Myocyte (in vitro differentiated cells): ENCODE data around the gene NOCT. TPM values are rescaled to one million over a fixed set of nuclear protein-coding genes. Genes with fewer than 3 reads are reported as not detected.
"Not testable (repeated sequence)": the region's sequence is repeated elsewhere in the genome, so short reads cannot be mapped to it uniquely, and the experiment has no call there.

Source experiments
- DNase-seq: peaks from one replicate; pipeline ENCODE4 v3.0.0-alpha.2; 2012; ENCODE audit warnings: low read depth
- polyA plus RNA-seq: library from polyadenylated mRNA; unstranded; fragments of >200 nt; gene quantifications from one replicate; pipeline ENCODE4 v1.2.1, GENCODE V29; 2012; ENCODE audit warnings: missing spikeins
- total RNA-seq: library from RNA; depleted of rRNA; stranded (reverse); fragments of >200 nt; gene quantifications from 2 replicates; pipeline ENCODE4 v1.2.3, GENCODE V29; 2014

NOCT gene, protein sequence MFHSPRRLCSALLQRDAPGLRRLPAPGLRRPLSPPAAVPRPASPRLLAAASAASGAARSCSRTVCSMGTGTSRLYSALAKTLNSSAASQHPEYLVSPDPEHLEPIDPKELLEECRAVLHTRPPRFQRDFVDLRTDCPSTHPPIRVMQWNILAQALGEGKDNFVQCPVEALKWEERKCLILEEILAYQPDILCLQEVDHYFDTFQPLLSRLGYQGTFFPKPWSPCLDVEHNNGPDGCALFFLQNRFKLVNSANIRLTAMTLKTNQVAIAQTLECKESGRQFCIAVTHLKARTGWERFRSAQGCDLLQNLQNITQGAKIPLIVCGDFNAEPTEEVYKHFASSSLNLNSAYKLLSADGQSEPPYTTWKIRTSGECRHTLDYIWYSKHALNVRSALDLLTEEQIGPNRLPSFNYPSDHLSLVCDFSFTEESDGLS
- total RNA-seq: 12.9 and 24.0 TPM in 2 replicates
- 11.8 TPM for polyA plus RNA-seq

DNA sequence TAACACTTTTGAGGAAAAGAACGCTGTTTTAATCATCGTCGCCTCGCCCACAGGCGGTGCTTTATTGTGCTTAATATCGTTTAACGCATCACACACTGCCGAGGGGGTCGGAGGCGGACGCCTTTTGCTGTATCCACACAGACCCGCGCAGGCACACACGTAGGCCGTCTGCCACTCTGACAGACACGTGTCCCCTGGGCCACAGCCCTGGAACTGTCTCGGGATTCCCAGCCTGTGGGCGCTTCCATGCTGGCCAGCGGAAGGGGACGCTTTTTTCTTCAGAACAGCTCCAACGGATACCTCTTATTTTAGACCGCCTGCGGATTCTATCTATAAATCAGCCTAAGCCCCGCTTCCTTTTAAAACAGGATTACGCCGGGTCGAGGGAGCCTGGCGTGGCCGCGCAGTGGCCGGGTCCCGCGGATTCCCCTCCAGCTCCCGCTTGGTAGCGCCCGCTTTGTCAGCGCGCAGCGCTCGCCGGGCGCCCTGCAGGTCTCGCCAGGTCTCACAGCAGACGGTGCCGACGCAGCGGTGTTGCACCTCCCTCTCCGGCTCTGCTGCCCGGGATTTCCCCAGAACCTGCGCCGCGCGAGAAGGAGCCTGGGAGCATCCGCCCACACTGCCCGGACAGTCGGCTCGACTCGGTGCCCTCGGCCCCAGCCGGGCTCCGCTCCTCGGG, at the start of gene NOCT:
NOCT (plus strand) TSS at position 513 of the 679 bp plus-strand sequence. CDS start 201 bp downstream, outside the sequence.
- DNase-seq: peak; percentile 91

DNA sequence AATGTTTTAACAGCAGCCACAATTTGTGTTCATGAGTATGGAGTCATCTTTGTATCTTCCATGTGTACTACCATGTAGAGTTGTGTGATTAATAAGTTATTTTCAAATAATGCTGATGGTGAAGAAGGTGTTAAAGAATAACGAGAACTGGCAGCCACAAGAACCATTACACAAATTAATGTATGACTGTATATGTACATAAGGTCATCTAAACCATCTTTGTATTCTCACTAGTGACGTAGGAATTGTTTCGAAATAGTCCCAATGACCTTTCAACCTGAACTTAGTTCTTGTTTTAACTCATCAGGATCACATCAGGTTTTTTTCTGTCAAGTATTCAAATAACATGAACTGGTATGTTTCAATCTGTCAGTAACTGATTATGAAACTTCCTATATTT, 48.3 kb upstream of the NOCT start:
- DNase-seq: no peak

DNA sequence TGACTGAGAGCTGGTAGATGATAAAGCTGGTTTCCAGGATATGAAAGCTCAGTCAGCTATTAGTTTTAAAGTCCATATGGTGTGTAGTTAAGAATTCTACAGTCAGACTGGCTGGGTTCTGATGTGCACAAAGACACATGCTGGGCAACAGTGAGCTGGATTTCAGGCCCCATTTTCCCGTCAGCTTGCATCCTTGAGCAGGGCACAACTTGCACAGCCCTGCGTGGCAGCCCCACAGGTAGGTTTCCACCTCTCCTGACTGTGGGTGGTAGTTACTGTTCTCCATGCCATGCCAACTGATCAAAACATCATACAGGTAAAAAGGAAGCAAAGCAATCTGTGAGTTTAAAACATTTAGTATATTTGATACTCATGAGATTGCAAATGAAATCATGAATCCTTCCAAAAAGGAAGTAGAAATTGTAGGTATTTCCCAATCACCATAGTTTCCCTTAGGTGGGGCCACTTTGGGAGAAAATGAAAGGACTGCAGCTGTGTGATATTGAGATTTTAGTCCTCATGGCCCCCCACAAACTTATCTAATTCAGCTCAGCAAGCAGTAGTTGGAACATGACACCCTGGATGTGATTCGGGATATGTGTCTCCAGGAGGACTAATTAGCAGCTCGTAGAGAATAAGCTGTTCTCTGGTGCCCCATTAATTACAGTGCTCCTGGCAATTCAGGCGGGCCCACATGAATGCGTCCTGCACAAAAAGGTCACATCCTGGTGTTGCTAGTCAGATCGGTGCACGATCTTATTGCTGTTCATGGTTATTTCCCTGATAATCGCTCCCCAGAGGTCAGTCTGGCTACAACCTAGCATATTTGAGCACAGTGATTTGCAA, 42.4 kb upstream of the NOCT start:
- DNase-seq: no peak

DNA sequence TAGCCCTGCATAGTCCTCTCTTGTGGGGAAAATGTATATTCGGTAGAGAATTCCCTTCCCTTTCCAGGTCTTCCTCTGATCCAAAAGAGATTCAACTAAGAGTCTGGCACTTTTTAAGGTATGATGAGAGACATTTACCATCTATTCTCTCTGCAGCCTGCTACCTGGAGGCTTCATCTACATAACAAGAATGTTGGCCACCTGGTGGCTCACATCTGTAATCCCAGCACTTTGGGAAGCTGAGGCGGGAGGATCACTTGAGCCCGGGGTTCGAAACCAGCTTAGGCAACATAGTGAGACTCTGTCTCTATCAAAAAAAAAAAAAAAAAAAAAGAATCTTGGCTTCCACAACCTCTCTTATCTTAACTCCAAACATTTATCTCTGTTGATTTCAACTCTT, 40.4 kb upstream of the NOCT start:
- no peak for DNase-seq

DNA sequence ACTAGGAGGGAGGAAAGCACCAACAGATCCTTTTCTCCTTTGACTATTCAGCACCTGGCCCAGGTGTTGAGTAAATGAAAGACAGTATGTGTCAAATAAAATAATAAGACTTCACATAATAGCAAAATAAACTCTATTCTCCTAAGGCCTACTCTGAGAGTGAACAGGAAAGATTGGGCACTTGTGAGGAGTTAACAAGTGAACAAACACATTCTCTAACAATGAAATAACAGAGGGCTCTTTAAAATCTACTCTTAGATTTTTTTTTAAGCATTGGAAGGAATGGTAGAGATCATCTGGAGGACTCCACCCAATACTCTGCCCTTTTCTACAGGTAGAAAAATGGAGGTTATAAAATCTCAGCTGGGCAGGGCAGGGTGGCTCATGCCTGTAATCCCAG, 39.1 kb upstream of the NOCT start:
- DNase-seq: no peak

DNA sequence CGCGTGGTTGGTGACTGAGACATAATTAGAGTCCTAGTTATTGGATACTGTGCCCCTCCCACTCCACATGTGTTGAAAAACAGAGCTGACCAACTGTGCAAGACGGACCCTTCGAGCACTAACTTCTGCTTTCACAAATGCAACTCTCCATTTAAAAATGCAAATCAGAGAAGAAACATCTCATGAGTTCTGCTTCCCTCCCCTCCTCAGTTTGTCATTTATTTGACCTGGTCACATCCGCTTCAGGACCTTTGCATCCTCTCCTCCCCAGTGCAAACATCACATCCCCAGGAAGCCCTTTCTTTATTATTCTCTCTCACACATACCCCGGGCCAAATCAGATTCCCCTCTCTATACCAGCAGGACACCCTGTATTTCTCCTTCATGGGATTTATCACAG, 38.1 kb upstream of the NOCT start:
- no peak for DNase-seq

DNA sequence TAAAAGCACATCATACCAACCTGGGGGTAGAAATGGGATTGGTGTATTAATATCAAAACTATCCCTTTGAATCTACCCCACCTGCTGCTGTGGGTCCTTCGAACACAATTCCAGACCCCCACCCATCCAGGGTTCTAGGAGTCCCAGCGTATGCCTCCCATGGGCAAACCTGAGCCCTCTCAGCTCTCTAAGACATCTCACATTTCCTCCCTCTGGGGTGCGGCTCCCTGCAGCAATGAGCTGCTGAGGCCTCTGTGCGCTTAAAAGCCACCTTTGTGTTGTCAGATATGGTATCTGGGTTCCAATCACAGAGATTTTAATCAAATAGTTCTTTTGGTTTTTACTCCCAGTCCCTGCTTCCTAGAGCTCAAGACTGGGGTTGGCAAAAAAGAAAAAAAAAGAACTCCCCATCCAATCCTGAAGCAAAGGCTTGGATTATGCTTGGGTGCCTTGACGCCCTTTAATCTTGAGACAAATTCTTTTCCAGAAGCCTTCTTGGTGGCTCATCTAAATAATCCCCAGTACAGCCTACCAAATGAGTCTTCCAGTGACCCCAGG, 37.5 kb upstream of the NOCT start:
- DNase-seq: no peak

DNA sequence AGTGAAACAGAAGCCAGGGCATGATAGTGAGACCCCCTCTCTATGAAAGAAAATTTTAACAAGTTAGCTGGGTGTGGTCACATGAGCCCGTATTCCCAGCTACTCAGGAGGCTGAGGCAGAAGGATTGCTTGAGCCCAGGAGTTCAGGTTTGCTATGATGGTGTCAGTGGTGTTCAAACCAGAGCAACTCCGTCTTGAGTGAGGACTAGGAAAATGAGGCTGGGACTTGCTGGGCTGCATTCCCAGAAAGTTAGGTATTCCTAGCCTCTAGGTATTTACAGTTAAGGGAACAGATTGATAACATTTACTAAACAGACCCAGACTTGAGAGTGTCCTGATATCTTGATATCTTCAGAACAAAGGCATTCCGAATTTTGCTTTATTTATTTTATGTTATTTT, 37.0 kb upstream of the NOCT start:
- no peak for DNase-seq

DNA sequence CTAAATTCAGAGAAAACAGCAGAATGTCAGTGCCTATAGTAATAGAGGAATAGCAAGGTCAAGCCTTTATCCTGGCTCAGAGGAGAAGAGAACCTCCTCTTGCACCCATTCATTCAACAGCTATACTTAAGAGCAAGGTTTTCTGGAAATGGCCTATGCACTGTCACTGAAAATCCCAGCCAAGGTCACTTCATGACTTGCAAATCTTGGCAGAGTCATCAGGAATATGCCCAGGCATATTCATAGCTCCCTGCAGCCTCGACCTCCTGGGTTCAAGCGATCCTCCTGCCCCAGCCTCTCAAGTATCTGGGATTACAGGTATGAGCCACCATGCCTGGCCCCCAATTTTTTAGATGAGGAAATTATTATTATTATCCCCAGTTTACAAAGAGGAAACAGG, 35.8 kb upstream of the NOCT start:
- no peak for DNase-seq

DNA sequence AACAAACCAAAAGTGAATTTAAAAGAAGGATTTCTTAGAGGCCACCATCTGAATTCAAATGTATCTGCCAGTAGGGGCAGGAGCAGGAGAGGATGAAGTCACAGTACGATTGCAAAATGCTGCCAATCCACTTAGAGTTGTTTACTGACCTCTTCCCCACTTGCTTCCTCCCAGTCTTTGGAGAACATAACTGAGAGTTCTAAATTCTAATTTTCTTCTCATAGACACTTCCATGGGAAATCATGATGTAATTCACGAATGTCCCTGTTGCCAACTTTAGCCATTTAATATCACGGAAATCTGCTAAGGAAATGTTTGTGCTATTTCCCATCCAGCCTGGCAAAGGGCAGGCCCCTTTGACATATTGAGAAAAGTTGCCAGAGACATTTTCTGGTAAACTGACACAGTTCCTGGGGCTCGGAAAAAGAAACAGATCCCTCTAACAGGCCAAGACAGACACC, 33.6 kb upstream of the NOCT start:
- DNase-seq: peak; percentile 22

DNA sequence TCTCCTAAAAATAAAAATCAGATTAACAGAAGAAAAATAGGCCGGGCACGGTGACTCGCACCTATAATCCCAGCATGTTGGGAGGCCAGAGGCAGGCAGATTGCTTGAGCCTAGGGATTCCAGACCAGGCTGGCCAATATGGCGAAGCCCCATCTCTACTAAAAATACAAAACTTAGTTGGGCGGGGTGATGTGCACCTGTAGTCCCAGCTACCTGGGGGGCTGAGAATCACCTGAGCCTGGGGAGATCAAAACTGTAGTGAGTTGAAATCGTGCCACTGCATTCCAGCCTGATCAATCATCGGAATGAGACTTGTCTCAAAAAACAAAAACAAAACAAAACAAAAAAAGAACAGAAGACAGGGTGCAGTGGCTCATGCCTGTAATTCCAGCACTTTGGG, 32.8 kb upstream of the NOCT start:
- DNase-seq: no peak

DNA sequence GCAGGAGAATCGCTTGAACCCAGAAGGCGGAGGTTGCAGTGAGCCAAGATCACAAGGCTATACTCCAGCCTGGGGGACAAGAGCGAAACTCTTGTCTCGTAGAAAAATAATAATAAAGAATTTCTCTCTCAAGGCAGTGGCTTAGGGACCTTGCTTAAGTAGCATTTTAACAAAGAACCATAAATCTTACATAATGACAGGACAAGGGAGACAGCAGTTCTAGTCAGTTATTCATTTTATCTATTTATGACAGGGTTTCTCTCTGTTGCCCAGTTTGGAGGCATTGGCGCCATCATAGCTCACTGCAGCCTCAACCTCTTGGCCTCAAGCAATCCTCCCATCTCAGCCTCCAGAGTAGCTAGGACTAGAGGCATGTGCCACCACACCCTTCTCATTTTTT, 31.9 kb upstream of the NOCT start:
- no peak for DNase-seq

DNA sequence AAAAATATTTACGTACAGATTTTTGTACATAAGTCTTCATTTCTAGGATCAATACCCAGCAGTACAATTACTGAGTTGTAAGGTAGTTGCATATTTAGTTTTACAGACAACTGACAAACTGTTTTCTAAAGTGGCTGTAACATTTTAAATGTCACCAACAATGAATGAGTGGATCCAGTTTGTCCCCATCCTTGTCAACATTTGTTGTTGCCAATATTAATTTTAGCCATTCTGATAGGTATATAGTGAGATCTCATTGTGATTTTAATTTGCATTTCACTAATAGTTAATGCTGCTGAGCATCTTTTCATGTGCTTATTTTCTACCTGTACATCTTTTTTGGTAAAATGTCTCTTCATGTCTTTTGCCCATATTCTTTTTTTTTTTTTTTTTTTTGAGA, 30.9 kb upstream of the NOCT start:
- no peak for DNase-seq

DNA sequence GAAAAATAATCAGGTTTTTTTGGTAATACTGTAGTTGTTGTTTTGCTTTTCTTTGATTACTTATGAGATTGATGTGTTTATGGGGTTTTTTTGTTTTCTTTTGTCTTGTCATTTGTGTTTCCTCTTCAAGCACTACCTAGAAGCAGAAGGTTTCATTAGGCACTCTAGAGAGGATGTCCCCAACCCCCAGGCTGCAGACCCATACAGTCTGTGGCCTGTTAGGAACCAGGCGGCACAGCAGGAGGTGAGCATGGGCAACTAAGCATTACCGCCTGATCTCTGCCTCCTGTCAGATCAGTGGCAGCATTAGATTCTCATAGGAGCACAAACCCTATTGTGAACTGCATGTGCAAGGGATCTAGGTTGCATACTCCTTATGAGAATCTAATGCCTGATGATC, 22.9 kb upstream of the NOCT start:
- DNase-seq: no peak

DNA sequence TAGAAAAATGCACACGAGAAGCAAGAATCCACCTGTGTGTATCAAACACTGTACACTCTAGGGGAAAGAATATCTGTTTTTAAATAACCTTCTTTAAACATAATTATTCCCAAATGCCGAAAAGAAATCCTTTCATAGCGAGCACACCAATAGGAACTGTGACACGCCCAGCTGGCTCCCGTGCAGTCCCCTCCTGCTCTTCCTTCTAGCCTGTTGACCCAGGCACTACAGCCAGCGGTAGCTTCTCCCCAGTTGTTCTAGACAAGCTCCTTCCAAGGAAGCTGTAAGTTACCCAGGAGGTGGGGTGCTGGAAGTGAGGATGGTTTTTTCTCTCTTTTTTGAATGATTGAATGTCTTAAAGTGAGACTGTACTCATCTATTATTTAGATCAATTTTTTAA, 19.5 kb upstream of the NOCT start:
- no peak for DNase-seq

DNA sequence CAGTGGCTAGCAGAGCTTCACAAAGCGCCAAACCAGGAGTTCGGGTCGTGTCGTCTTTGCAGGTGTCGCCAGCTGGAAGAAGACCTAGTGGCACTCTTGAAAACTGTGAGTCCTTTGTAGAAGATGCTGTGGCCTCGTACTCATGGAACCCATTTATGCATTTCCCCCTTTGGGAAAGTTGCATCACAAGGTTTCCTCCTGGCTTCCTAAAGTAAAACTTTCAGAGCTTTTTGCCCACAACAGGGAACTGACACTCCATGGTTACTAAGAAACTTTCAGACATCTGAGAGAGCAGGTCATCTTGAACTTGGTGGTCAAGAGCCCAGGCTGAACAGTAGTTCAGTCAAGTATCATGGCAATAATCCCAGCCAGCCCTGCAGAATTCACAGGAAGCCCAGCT, 15.9 kb upstream of the NOCT start:
- no peak for DNase-seq

DNA sequence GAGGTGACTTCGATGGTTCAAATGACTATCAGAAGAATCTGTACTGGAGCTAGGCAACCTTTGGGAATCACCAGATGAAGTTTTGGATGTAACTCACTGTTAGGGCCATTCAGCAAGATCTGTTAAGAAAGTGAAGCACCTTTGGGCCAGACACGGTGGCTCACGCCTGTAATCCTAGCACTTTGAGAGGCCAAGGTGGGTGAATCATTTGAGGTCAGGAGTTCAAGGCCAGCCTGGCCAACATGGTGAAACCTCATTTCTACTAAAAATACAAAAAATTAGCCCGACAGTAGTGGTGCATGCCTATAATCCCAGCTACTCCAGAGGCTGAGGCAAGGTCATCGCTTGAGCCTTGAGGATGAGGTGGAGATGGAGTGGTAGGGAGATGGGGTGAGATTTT, 15.4 kb upstream of the NOCT start:
- DNase-seq: not testable (repeated sequence)

DNA sequence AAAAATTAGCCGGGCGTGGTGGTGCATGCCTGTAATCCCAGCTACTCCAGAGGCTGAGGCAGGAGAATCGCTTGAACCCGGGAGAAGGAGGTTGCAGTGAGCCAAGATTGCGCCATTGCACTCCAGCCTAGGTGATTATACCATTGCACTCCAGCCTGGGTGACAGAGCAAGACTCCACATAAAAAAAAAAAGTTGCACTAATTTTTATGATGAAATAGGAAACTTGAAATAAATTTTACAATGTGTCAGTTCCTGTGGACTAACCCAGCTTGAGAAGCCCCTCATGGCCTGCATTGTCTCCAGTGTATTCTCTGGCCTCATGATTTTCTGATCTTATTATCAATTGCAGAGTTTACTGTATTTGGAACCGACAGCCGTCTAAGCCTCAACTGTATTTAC, 14.2 kb upstream of the NOCT start:
- DNase-seq: not testable (repeated sequence)

DNA sequence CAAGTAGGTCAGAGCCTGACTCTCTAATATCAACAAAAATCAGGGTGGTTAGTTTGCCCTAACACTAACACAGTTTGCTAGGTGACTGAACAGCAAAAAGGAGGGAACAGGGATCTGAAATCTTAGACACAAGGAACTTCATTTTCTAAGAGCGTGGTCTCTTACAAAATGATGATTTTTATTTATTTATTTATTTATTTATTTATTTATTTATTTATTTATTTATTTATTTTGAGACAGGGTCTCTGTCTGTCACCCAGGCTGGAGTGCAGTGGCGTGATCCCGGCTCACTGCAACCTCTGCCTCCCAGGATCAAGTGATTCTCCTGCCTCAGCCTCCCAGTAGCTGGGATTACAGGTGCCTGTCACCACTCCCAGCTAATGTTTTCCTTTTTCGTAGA, 11.9 kb upstream of the NOCT start:
- DNase-seq: not testable (repeated sequence)

DNA sequence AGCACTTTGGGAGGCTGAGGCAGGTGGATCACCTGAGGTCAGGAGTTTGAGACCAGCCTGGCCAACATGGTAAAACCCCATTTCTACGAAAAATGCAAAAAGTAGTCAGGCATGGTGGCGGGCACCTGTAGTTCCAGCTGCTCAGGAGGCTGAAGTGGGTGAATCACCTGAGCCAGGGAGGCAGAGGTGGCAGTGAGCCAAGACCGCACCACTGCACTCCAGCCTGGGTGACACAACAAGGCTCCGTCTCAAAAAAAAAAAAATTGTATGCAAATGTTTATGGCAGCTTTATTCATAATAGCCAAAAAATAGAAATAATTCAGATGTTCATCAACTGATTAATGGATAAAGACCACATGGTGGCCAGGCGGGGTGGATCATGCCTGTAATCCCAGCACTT, 9.8 kb upstream of the NOCT start:
- no peak for DNase-seq

DNA sequence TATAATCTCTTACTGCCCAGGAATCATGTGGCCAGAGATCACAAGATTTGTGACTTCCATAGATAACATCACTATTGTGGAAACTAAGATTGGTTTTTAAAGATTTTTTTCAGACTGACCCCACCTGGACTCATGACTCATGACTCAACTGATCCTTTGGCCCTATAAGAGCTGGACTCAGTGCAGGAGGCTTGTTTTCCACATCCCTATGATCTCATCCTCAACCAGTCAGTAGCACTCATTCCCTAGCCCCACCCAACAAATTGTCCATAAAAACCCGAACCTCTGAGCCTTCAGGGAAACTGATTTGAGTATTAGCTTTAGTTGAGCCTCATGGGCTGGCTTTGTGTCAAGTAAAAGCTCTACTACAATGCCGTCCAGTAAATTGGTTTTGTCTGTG, 7.9 kb upstream of the NOCT start:
- no peak for DNase-seq
